ENCODE data around the gene DOCK4. TPM values are rescaled to one million over a fixed set of nuclear protein-coding genes. Genes with fewer than 3 reads are reported as not detected.

The DOCK4 gene
- total RNA-seq, 1 donor from 2014 or later, result 14.9 TPM

GRCh38 chr7:112149734-112150133, 56.5 kb downstream of the DOCK4 start:
- no peak for ATAC-seq (ENCODE audit: poor library complexity)
- intact Hi-C loops (cut with DNase I), result no loop called here
- DNase-seq, result no peak

- DNase-seq (no peak), ATAC-seq (ENCODE audit: poor library complexity) (no peak)
- intact Hi-C loops (cut with DNase I), result no loop called here
Observed at GRCh38 chr7:112147793-112148361, 58.3 kb downstream of the DOCK4 start.

- intact Hi-C loops (cut with DNase I), result no loop called here
- DNase-seq (no peak), ATAC-seq (ENCODE audit: poor library complexity) (no peak)
Observed at GRCh38 chr7:112145206-112145605, 61.0 kb downstream of the DOCK4 start.

GRCh38 chr7:112144284-112145059, 61.7 kb downstream of the DOCK4 start:
- DNase-seq, result no peak
- intact Hi-C loops (cut with DNase I), result no loop called here
- peak; percentile 85 for ATAC-seq (ENCODE audit: poor library complexity)

GRCh38 chr7:112143582-112143981, 62.6 kb downstream of the DOCK4 start:
- DNase-seq (peak; percentile 67), ATAC-seq (ENCODE audit: poor library complexity) (peak; percentile 87)
- intact Hi-C loops (cut with DNase I), result no loop called here

GRCh38 chr7:112143136-112143535, 63.1 kb downstream of the DOCK4 start:
- DNase-seq, result no peak
- ATAC-seq (ENCODE audit: poor library complexity), result no peak
- intact Hi-C loops (cut with DNase I), result no loop called here

- intact Hi-C loops (cut with DNase I), result no loop called here
Observed at GRCh38 chr7:112140600-112140999, 65.6 kb downstream of the DOCK4 start.

GRCh38 chr7:112138938-112139337, 67.3 kb downstream of the DOCK4 start:
- intact Hi-C loops (cut with DNase I), result no loop called here
- DNase-seq (no peak), ATAC-seq (ENCODE audit: poor library complexity) (no peak)

More at GRCh38 chr7:112140600-112140999, 65.6 kb downstream of the DOCK4 start:
- DNase-seq, result no peak
- ATAC-seq (ENCODE audit: poor library complexity), result no peak

- DNase-seq, result no peak
- intact Hi-C loops (cut with DNase I), result no loop called here
- no peak for ATAC-seq (ENCODE audit: poor library complexity)
Observed at GRCh38 chr7:112138325-112138852, 67.8 kb downstream of the DOCK4 start.

GRCh38 chr7:112137141-112138101, 68.8 kb downstream of the DOCK4 start:
- DNase-seq (no peak), ATAC-seq (ENCODE audit: poor library complexity) (no peak)
- intact Hi-C loops (cut with DNase I), result no loop called here

GRCh38 chr7:112136271-112137008, 69.8 kb downstream of the DOCK4 start:
- intact Hi-C loops (cut with DNase I), result no loop called here
- DNase-seq, result no peak
- no peak for ATAC-seq (ENCODE audit: poor library complexity)

GRCh38 chr7:112135815-112136214, 70.4 kb downstream of the DOCK4 start:
- DNase-seq, result no peak
- intact Hi-C loops (cut with DNase I), result no loop called here
- no peak for ATAC-seq (ENCODE audit: poor library complexity)

- intact Hi-C loops (cut with DNase I), result no loop called here
- DNase-seq (no peak), ATAC-seq (ENCODE audit: poor library complexity) (no peak)
Observed at GRCh38 chr7:112134039-112134438, 72.2 kb downstream of the DOCK4 start.

GRCh38 chr7:112133328-112133727, 72.9 kb downstream of the DOCK4 start:
- DNase-seq (no peak), ATAC-seq (ENCODE audit: poor library complexity) (no peak)
- intact Hi-C loops (cut with DNase I), result no loop called here

- ATAC-seq (ENCODE audit: poor library complexity) (peak; percentile 15), DNase-seq (no peak)
- intact Hi-C loops (cut with DNase I), result no loop called here
Observed at GRCh38 chr7:112132051-112132694, 74.0 kb downstream of the DOCK4 start.

GRCh38 chr7:112130729-112131410, 75.3 kb downstream of the DOCK4 start:
- ATAC-seq (ENCODE audit: poor library complexity) (peak; percentile 13), DNase-seq (no peak)
- intact Hi-C loops (cut with DNase I), result no loop called here

GRCh38 chr7:112129655-112130323, 76.4 kb downstream of the DOCK4 start:
- ATAC-seq (ENCODE audit: poor library complexity), result peak; percentile 44
- intact Hi-C loops (cut with DNase I), result no loop called here
- DNase-seq, result no peak
